ENCODE data around the gene CCDC86.
A peak's percentile ranks its signal among the peaks of the same experiment; 100 is the strongest.

Gene CCDC86

GRCh38 chr11:60840470-60841430, 1.2 kb upstream of the CCDC86 start:
- TF ChIP-seq CTCF (IDR thresholded peaks at IDR 0.05; ENCODE audit: insufficient read depth, low read depth, low read length, missing control alignments), result no peak
- no peak for DNase-seq (ENCODE audit: low read depth)
- no peak overlapping the region for H3K4me3 ChIP-seq (ENCODE audit: low read depth, low read length)

DNA sequence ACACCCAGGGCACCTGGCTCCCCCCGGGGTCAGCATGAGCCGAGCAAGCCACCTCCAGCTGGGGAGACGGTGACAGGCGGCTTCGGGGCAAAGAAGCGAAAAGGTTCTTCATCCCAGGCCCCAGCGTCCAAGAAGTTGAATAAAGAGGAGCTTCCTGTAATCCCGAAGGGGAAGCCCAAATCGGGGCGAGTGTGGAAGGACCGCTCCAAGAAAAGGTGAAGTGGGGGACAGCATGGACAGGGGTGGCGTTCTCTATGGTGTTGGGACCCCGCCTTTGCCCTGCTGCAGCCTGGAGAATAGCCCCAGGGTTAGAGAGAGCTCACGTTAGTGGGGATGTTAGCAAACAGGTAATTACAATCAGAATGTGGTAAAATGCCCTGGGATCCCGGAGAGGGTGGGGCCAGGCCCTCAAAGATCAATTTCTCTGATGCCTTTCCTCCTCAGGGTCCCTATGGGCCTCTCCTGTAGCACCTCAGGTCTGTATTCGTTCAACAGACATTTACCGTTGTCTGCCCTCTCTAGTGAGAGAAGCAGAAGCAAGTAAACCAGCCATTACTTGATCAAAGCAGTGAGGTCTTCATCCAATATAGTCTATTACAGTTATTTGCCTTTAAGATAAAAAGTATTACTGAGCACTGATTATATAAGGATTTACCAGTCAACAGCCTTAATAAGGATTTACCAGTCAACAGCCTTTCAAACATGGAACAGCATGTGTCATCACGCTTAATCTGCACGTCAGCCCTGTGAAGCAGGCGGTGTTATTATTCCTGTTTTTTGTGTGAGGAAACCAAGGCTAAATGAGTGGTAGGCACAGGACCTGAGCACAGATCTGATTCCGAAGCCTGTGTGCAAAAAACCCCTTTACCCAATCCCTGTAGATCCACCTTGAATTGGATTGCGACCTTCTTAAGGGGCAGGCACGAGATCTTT, 1.0 kb downstream of the CCDC86 start:
- TF ChIP-seq CTCF (IDR thresholded peaks at IDR 0.05; ENCODE audit: insufficient read depth, low read depth, low read length, missing control alignments), result no peak
- peak overlapping the region; percentile 93 for H3K4me3 ChIP-seq (ENCODE audit: low read depth, low read length)
- DNase-seq (ENCODE audit: low read depth), result no peak

DNA sequence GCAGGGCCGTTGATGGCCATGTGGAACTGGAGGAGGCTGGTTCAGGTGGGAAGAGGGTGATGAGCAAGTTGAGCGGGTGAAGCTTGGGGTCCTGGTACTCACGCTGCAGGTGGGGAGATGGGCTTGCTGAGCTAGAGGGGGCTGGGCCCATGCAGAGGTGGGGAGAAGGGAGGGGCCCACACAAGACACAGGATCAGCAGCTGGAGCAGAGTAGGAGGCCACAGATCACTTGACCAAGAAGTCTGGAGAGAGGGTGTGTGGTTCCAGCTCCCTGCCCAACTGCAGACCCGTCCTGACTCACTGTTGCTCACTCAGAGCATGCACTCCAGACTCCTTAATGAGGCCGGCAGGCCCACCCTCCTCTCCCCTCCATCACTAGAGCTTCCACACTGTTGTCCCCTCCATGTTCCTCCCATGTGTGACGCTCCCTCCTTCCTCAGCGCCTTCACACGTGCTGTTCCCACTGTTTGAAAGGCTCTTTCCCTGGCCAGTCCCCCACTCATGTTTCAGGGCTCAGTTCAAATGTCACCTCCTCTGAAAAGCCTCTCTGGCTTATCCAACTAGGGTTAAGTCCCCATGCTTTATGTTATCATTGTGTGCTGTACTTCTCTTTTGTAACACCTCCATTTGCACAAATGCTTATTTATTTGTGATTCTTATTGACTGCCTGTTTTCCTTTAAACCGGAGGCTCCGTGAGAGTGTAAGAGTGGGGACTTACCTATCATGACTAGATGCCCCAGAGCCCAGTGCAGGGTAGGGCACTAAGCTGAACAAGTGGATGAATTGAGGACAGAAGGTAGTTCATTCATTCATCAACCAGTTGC, 2.3 kb downstream of the CCDC86 start:
- no peak for TF ChIP-seq CTCF (IDR thresholded peaks at IDR 0.05; ENCODE audit: insufficient read depth, low read depth, low read length, missing control alignments)
- DNase-seq (ENCODE audit: low read depth), result no peak
- peak overlapping the region; percentile 93 for H3K4me3 ChIP-seq (ENCODE audit: low read depth, low read length)

GRCh38 chr11:60844870-60845221, 2.9 kb downstream of the CCDC86 start:
- DNase-seq (ENCODE audit: low read depth), result no peak
- no peak for TF ChIP-seq CTCF (IDR thresholded peaks at IDR 0.05; ENCODE audit: insufficient read depth, low read depth, low read length, missing control alignments)
- no peak overlapping the region for H3K4me3 ChIP-seq (ENCODE audit: low read depth, low read length)

DNA sequence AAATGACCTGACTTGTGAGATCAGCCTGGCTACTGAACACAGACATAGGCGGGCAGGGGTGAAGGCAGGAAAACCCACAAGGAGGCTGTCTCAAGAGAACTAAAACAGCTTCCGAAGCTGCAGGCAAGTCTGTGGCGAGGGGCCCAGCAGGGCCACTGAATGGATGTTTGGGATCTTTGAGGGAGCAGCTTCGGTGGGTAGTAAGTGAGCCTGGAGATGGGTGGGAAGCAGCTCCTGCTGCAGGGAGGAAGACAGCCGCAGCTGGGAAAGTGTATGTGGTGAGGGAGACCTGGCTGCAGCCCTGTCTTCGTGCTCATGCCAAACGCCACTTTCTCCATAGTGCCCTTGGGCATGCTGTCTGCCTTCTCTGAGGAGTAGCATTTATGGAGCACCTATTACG, 3.4 kb downstream of the CCDC86 start:
- no peak overlapping the region for H3K4me3 ChIP-seq (ENCODE audit: low read depth, low read length)
- DNase-seq (ENCODE audit: low read depth), result no peak
- no peak for TF ChIP-seq CTCF (IDR thresholded peaks at IDR 0.05; ENCODE audit: insufficient read depth, low read depth, low read length, missing control alignments)

- TF ChIP-seq CTCF (IDR thresholded peaks at IDR 0.05; ENCODE audit: insufficient read depth, low read depth, low read length, missing control alignments), result no peak
- DNase-seq (ENCODE audit: low read depth), result no peak
- no peak overlapping the region for H3K4me3 ChIP-seq (ENCODE audit: low read depth, low read length)
These were observed 5.4 kb downstream of the CCDC86 start for GRCh38 chr11:60847281-60847680.

Measured in GM12865 (cell line).